ENCODE data around the gene MNT.

GRCh38 chr17:2346475-2346874, 54.4 kb downstream of the MNT start:
- TF ChIP-seq GATA2 (IDR thresholded peaks at IDR 0.05; ENCODE audit: low read depth, low read length): no peak
- TF ChIP-seq GATA3 (IDR thresholded peaks at IDR 0.05; ENCODE audit: low read depth, low read length): no peak

All from SH-SY5Y (cell line).